ENCODE data around the gene AGER.

AGER gene

DNA sequence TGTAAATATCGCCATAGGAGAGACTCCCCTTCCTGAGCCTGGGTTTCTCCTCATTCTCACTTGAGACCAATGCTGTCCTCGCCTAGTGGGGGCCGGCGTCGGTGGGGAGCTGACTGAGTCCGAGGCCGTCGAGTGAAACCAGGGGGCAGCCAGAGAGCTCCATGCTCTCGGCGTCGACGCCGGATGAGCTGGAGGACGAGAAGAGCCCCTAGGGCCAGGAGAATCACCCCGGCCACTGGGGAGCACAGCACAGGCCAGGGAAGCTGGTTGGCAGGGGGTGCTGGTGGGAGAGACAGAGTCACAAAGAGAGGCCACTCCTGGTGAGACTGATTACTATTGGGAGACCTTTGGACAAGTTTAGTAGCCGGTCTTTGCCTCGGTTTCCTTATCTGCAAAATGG lies 14.8 kb upstream of the AGER start:
- H3K4me3 ChIP-seq, result no peak overlapping the region
- TF ChIP-seq, protein P1, sequence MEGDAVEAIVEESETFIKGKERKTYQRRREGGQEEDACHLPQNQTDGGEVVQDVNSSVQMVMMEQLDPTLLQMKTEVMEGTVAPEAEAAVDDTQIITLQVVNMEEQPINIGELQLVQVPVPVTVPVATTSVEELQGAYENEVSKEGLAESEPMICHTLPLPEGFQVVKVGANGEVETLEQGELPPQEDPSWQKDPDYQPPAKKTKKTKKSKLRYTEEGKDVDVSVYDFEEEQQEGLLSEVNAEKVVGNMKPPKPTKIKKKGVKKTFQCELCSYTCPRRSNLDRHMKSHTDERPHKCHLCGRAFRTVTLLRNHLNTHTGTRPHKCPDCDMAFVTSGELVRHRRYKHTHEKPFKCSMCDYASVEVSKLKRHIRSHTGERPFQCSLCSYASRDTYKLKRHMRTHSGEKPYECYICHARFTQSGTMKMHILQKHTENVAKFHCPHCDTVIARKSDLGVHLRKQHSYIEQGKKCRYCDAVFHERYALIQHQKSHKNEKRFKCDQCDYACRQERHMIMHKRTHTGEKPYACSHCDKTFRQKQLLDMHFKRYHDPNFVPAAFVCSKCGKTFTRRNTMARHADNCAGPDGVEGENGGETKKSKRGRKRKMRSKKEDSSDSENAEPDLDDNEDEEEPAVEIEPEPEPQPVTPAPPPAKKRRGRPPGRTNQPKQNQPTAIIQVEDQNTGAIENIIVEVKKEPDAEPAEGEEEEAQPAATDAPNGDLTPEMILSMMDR (IDR thresholded peaks at IDR 0.05), result no peak
- H3K27ac ChIP-seq, result no peak overlapping the region
- no peak for DNase-seq (ENCODE audit: low spot score)

DNA sequence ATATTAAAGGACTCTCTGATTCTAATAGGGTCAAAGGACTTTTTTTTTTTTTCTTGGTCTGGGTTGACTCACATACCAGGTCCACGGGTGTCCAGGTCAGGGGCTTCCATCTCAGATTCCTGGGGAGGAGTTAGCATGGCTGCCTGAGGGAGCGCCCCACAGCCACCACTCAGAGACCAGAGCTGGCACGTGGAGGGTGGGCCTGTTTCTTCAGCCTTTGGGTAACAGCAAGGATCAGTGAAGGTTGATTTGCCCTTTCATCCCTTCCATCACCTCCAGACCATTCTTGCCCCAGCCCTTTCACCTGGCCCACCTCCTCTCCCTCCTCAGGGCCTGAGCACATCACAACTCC lies 14.3 kb upstream of the AGER start:
- TF ChIP-seq, protein P1 (IDR thresholded peaks at IDR 0.05), result no peak
- Histone ChIP-seq H3K27ac (no peak overlapping the region), H3K4me3 (no peak overlapping the region)
- DNase-seq (ENCODE audit: low spot score), result no peak

DNA sequence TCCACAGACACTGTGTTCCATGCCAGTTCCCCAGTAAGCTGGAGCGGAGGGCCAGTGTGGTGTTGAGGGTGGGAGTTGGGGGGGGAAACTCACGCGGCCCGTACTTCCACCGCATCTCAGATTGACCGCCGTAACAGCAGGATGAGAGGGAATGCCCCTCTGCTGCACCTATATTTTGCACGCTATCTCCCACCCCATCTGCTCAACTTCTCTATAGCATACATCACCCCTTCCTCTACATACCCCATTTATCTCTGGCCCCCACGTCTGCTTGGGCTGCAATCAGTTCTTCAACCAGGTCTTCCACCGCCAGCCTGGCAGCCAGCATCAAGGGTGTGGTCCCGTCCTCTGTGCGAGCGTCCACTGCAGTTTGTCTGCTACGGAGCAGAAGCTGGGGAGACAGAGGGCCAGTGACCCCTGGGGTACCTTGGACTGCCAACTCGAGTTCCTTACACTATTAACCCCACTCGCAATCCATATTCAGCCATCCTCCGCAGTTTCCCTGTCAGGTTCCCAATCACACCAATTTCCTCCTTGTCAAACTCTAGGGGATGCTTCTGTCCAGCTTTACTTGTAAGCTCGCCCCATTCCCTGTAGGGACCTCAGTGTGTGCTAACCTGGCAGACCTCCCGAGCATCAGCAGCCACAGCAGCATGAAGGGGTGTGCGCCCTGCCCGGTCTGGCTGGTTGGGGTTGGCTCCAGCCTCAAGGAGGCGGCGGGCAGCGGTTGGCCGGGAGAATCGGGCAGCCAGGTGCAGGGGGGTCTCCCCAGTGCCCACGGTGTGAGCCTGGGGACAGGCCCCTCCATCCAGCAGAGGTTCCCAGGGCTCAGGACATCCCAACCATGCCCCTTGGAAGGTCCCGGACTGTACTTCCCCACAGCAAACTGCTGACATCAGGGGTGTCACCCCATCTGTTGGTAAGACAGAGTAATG lies 12.9 kb upstream of the AGER start:
- TF ChIP-seq, protein P1 (IDR thresholded peaks at IDR 0.05), result no peak

DNA sequence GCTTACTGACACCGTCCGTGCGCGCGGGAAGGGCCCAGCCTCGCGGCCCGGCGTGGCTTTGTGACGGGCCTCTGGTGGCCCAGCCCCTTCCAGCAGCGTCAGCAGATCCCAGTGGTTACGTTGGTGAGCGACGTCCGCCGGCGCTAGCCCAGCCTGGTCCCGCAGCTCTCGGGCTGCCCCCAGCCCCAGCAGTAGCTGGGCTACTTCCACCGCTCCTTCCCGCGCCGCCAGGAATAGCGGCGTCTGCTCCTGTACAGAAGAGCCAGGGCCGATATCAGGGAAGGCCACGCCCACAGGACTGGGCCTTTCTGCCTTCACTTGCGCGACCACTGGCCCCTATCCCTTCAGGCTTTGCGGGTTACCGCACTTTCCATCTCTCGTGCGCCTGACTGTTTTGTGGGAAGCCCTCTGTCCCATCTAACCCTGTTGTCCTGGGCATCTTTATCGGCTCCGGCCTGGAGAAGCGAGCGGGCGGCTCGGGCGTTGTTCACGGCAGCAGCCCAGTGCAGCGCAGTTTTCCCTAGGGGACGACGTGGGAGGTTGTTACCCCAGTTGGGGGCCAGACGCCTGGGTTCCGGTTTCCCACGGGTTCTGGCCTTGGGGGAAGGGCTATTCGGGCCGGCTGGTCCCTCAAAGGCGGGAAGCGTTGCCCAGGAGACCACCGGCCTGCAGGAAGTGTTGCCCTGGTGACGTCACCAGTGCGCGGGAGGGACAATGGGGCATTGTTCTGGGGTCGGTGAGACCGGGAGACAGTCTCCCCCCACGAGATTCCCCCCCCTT lies 12.0 kb upstream of the AGER start:
- TF ChIP-seq, protein P1 (IDR thresholded peaks at IDR 0.05), result no peak
- H3K27ac ChIP-seq, result peak overlapping the region; percentile 98 to 99
- peak overlapping the region; percentile 75 for H3K4me3 ChIP-seq
- peak; percentile 96 for DNase-seq (ENCODE audit: low spot score)

More for the DNA sequence above, 12.9 kb upstream of the AGER start:
- Histone ChIP-seq H3K4me3 (peak overlapping the region; percentile 75), H3K27ac (peak overlapping the region; percentile 98 to 99)
- no peak for DNase-seq (ENCODE audit: low spot score)

DNA sequence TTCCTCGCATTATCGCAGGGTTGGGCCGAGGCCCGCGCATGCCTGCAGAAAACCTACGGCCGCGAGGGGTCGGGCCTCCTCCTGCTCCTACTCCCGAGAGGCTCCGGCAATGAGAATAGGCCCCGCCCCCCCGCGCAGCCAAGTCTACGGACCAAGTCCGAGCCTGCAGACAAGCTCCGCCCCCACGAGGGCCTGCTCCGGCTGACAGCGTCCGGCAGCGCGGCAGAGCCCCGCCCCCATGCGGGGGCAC lies 11.5 kb upstream of the AGER start:
- DNase-seq (ENCODE audit: low spot score), result peak; percentile 100
- peak overlapping the region; percentile 98 to 99 for H3K27ac ChIP-seq
- TF ChIP-seq, protein P1 (IDR thresholded peaks at IDR 0.05), result no peak
- peak overlapping the region; percentile 75 for H3K4me3 ChIP-seq

DNA sequence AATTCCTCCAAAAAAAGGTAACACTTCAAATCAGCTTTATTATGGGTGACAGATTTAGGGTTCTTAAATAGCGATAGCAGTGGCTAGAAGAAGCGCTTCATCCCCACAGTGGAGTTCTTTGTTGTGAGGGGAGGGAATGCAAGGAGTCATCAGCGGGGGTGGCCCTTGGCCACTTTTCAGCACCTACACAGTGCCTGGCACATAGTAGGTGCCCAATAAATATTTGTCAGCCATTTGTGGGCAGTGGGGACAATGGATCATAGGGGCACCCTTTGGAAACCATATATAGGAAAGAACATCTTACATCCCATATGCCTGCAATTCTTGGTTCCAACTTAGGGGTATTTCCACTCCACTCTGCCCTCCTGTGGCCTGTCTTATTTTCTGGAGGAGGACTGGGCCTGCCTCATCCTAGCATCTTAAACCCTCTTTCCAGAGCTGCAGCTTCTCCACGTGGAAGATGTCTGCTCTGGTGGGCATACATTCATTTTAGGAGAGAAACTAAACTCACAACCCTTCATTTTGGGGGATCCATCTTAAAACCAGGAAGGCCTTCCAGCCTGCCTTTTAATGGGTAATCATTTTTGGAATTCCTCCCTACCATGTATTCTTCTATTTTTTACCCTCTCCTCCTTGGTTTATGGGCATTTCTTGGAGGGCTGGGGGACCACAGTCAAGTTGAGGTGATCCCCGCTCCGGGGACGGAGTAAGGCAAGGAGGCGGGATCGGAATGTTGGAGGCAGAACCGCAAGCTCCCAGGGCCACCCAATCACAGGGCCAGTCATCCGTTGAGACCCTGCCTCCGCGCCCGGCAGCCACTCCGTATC lies 11.0 kb upstream of the AGER start:
- peak overlapping the region; percentile 62 for H3K4me3 ChIP-seq
- peak; percentile 77 for DNase-seq (ENCODE audit: low spot score)
- H3K27ac ChIP-seq, result peak overlapping the region; percentile 91 to 93
- TF ChIP-seq, protein P1 (IDR thresholded peaks at IDR 0.05), result peak; percentile 15
